Activated T-cell treated with anti-CD3 and anti-CD28 coated beads, Interleukin-2, amount 50 U/mL, for 4 hours (primary cell): ENCODE measurements around the gene VWA1. TPM values are rescaled to one million over a fixed set of nuclear protein-coding genes. Genes with fewer than 3 reads are reported as not detected.
"Not testable (repeated sequence)": the region's sequence is repeated elsewhere in the genome, so short reads cannot be mapped to it uniquely, and the experiment has no call there.

Experiments
- ATAC-seq, 2 donors: fragments of 200-7000 bp; cut with Tn5 transposase; one replicate each; pipeline ENCODE4 v1.10.0; 2021
- DNase-seq: peaks from one replicate; pipeline ENCODE4 v3.0.0-alpha.2; 2020
- H3K27me3 Mint-ChIP-seq: one replicate; pipeline ENCODE4 v1.8.0; 2021; ENCODE audit warnings: low read depth, mixed read lengths
- H3K36me3 Mint-ChIP-seq: one replicate; pipeline ENCODE4 v1.8.0; 2022; ENCODE audit warnings: mixed read lengths; ENCODE audit not compliant: insufficient read depth
- H3K4me1 Mint-ChIP-seq: one replicate; pipeline ENCODE4 v1.8.0; 2021; ENCODE audit warnings: low read depth, mixed read lengths
- H3K4me3 Mint-ChIP-seq: one replicate; pipeline ENCODE4 v1.8.0; 2021; ENCODE audit warnings: mild to moderate bottlenecking, moderate library complexity, mixed read lengths
- H3K9me3 Mint-ChIP-seq: one replicate; pipeline ENCODE4 v1.8.0; 2021; ENCODE audit warnings: mixed read lengths
- total RNA-seq, 3 donors: library from RNA; stranded (reverse); gene quantifications; one replicate each; pipeline ENCODE4 v1.2.1, GENCODE V29; 2021

Gene VWA1
- total RNA-seq, 3 donors from 2014 or later: 0.18 to 0.58 (median 0.19) TPM

GRCh38 chr1:1415751-1416150 lies 19.7 kb upstream of the VWA1 start:
- Mint-ChIP-seq H3K9me3 (no peaks in the 10 kb centered on the region), H3K4me3 (no peak overlapping the region), H3K4me1 (peaks cover 1% of the 10 kb centered on the region)

DNA sequence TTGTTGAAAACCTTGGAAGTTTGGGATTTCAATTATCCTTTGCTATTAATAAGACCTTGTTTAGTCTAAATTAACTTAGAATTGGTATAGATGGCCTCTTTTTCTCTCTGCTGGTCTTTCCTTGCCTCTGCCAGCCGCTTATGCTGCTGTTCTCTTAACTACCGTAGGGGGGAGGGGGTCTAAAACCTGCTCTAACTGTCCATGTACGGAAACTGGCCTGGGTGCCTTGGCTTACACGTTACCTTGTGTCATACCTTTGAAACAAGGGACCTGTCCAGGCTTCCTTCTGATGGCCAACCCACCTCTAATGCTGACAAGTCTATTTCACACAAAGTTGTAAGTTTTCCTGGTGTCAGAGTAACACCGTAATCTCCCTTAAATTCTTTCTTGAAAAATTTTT lies 18.1 kb upstream of the VWA1 start:
- H3K9me3 Mint-ChIP-seq, H3K36me3 Mint-ChIP-seq, H3K27me3 Mint-ChIP-seq, ATAC-seq, H3K4me1 Mint-ChIP-seq, H3K4me3 Mint-ChIP-seq, DNase-seq: not testable (repeated sequence)

More at GRCh38 chr1:1415751-1416150, 19.7 kb upstream of the VWA1 start:
- no peak for ATAC-seq
- Mint-ChIP-seq H3K27me3 (peaks cover 4% of the 10 kb centered on the region), H3K36me3 (no peaks in the 10 kb centered on the region)
- DNase-seq: no peak

DNA sequence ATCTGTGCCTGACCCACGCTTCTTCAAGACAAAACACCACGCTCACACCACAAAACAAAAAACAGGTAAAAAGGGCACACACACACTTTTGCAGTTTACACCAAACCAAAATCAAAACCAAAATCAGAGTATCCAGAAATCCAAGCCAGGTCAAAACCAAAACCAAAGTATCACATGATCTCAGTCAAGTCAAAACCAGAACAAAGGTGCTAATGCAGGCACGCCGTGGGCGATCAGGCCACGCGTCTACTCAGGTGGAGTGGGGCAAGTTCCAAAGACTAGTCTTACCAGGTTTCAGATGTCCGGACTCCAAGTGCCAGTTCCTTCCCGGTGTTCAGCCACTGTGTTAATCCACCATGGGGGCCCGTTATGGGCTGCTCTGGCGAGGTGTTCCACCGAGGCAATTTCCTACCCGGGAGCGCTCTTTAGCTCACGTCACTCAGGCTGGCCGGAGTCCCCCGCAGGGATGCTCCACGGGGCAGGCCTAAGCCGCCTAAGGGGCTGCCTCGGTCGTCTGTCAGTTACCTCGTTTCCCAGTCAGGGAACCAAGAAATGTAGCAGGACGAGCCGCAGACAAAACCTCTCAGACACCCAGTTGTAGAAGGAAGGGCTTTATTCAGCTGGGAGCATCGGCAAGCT lies 17.5 kb upstream of the VWA1 start:
- not testable (repeated sequence) for H3K9me3 Mint-ChIP-seq, H3K4me3 Mint-ChIP-seq, ATAC-seq, H3K36me3 Mint-ChIP-seq, H3K4me1 Mint-ChIP-seq, DNase-seq
- peaks cover 13% of the 10 kb centered on the region for H3K27me3 Mint-ChIP-seq

DNA sequence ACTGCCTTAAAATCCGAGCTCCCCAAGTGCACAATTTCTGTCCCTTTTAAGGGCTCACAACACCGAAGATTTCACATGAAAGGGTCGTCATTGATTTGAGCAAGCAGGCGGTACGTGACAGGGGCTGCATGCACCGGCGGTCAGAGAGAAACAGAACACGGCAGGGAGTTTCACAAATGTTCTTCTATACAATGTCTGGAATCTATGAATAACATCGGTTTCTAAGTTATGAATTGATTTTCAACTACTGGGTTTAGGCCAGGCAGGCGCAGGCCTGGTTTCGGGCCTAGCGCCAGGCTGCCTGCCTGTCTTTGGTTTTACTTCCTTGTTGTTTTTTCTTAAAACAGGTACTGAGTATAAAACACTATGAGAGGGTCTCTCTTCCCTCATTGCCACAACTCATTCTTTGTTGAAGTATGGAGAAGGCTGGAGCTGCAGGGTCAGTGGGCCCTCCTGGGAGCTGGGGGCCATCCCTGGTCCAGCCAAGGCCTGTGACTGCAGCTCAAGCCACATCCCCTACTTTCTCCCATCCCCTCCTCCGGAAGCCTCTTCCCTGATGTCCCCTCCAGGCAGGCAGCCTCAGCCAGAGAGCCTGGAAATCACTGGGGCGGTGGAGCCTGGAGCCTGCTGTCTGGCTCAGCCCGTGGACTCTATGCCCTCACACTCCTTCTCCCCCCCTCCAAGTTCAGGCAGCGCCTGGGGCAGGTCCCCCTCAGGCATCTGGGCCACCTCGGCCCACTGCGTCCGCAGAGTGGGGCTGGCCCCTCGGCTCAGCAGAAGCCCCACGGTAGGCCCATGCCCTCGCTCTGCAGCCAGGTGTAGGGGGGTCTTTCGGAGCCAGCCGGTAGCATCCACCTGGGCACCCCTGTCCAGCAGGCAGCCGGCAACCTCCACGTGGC lies 16.8 kb upstream of the VWA1 start:
- no peak overlapping the region for H3K4me3 Mint-ChIP-seq
- no peak for ATAC-seq
- no peaks in the 10 kb centered on the region for H3K9me3 Mint-ChIP-seq
- no peaks in the 10 kb centered on the region for H3K36me3 Mint-ChIP-seq
- peaks cover 16% of the 10 kb centered on the region for H3K27me3 Mint-ChIP-seq
- DNase-seq: no peak
- peaks cover 1% of the 10 kb centered on the region for H3K4me1 Mint-ChIP-seq

- H3K27me3 Mint-ChIP-seq: peaks cover 16% of the 10 kb centered on the region
- H3K36me3 Mint-ChIP-seq: no peaks in the 10 kb centered on the region
- no peaks in the 10 kb centered on the region for H3K9me3 Mint-ChIP-seq
- no peak for ATAC-seq
- DNase-seq: no peak
- H3K4me1 Mint-ChIP-seq: peaks cover 1% of the 10 kb centered on the region
- H3K4me3 Mint-ChIP-seq: no peak overlapping the region
These were observed 16.1 kb upstream of the VWA1 start for GRCh38 chr1:1419363-1419812.

DNA sequence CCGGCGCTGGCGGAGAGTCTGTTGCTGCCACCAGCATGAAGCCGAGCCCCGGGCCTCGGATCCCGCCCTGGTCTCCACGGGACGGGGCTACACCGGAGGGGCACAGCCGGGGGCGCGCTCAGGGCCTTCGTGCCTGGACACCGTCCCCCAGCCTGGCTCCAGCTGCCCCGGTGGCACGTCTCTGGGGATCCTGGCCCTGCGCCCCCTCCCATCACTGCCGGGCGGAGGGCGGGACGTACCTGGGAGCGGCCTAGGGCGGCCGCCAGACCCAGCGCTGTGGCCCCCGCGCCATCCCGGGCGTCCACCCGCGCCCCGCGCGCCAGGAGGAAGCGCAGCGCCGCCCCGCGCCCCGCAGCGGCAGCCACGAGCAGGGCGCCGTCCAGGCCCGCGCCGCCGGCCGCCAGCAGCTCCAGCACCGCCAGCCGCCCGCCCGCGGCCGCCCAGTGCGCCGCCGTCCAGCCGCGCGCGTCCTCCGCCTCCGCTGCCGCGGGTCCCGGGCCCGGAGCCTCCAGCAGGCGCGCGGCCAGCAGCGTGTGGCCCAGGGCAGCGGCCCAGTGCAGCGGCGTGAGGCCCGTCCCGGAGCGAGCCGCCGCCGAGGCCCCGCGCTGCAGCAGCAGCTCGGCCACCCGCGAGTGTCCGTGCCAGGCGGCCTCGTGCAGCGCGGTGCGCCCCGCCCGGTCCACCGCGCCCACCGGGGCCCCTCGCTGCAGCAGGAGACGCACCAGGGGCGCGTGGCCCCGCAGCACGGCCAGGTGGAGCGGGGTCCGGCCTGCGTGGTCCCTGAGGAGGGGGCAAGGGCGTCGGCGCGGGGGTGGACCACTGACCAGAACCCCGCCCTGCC lies 15.5 kb upstream of the VWA1 start:
- peaks cover 1% of the 10 kb centered on the region for H3K4me1 Mint-ChIP-seq
- ATAC-seq (peak; percentile 78 to 83), DNase-seq (no peak)
- no peaks in the 10 kb centered on the region for H3K36me3 Mint-ChIP-seq
- H3K4me3 Mint-ChIP-seq: no peak overlapping the region
- no peaks in the 10 kb centered on the region for H3K9me3 Mint-ChIP-seq
- peaks cover 20% of the 10 kb centered on the region for H3K27me3 Mint-ChIP-seq

DNA sequence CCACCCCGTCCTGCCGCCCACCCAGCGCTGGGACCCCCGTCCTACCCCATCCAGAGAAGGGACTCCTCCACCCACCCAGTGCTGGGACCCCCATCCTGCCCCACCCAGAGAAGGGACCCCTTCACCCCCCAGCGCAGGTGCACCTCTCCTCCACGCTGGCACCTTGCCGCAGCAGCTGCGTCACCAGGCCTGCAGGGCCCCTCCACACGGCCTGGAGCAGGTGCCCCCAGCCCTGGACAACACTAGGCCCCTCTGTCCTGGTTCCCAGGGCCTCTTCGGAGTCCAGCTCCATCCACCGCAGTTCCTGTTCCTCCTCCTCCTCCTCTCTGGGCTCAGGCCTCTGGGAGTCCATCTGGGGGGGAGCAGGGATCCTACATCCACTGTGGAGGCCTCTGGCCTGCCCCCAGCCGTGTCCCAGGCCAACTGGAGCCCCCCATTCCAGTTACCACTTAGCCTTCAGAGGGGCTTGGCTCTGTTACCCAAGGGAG lies 14.8 kb upstream of the VWA1 start:
- peaks cover 23% of the 10 kb centered on the region for H3K27me3 Mint-ChIP-seq
- ATAC-seq: no peak
- H3K9me3 Mint-ChIP-seq: no peaks in the 10 kb centered on the region
- DNase-seq: no peak
- H3K4me1 Mint-ChIP-seq: peaks cover 1% of the 10 kb centered on the region
- H3K4me3 Mint-ChIP-seq: no peak overlapping the region
- H3K36me3 Mint-ChIP-seq: no peaks in the 10 kb centered on the region

- H3K27me3 Mint-ChIP-seq: peaks cover 27% of the 10 kb centered on the region
These were observed 14.2 kb upstream of the VWA1 start, which contains the start of gene ANKRD65 for GRCh38 chr1:1421147-1421906. Gene ANKRD65 (minus strand): TSS chr1:1421276. CDS start chr1:1421005, 271 bp downstream.

DNA sequence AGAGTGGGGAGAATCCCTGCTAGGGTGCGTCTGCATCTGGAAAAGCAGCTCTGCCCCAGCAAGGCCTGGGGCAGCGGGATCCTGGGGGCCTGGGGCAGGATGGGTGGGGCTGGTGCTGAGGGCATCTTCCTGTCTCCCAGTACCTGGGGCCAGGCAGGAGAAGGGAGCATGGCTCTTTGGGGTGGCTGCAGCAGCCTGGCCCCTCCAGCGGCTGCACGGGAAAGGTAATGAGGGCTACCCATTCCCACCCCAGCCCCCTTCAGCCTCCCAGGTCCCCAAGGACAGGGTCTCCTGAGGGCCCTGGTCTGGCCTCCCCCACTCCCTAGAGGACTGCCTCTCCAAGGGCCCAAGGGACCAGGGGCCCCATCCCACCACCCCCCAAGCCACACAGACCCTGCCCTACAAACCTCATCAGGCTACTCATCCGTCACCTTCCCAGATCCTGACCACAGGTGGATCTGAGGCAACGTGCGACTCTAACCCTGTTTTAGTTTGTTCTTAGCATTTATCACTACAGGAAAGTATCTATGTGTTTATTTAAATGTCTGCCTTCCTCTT lies 13.5 kb upstream of the VWA1 start:
- Mint-ChIP-seq H3K9me3 (no peaks in the 10 kb centered on the region), H3K4me3 (no peak overlapping the region), H3K36me3 (no peaks in the 10 kb centered on the region), H3K4me1 (peaks cover 1% of the 10 kb centered on the region), H3K27me3 (peaks cover 29% of the 10 kb centered on the region)
- ATAC-seq: no peak
- DNase-seq: no peak

More at GRCh38 chr1:1421147-1421906, 14.2 kb upstream of the VWA1 start, which contains the start of gene ANKRD65:
- Mint-ChIP-seq H3K36me3 (no peaks in the 10 kb centered on the region), H3K9me3 (no peaks in the 10 kb centered on the region), H3K4me3 (no peak within 1 kb of the TSS), H3K4me1 (peaks cover 1% of the 10 kb centered on the region)
- DNase-seq (no peak), ATAC-seq (no peak)

GRCh38 chr1:1422465-1423244 lies 12.8 kb upstream of the VWA1 start:
- Mint-ChIP-seq H3K9me3 (no peaks in the 10 kb centered on the region), H3K4me1 (peaks cover 1% of the 10 kb centered on the region), H3K27me3 (peaks cover 29% of the 10 kb centered on the region), H3K4me3 (no peak overlapping the region), H3K36me3 (no peaks in the 10 kb centered on the region)
- ATAC-seq: peak in 1 of 2 donors; percentile 9
- DNase-seq: no peak

GRCh38 chr1:1423245-1423597 lies 12.3 kb upstream of the VWA1 start:
- ATAC-seq (no peak), DNase-seq (no peak)
- Mint-ChIP-seq H3K4me1 (no peaks in the 10 kb centered on the region), H3K9me3 (no peaks in the 10 kb centered on the region), H3K36me3 (no peaks in the 10 kb centered on the region), H3K27me3 (peaks cover 29% of the 10 kb centered on the region), H3K4me3 (no peak overlapping the region)

- Mint-ChIP-seq H3K27me3 (peaks cover 38% of the 10 kb centered on the region), H3K4me1 (peaks cover 2% of the 10 kb centered on the region), H3K36me3 (no peaks in the 10 kb centered on the region), H3K4me3 (no peak overlapping the region), H3K9me3 (no peaks in the 10 kb centered on the region)
- no peak for DNase-seq
- no peak for ATAC-seq
These were observed 10.8 kb upstream of the VWA1 start for GRCh38 chr1:1424707-1425106.

- no peaks in the 10 kb centered on the region for H3K9me3 Mint-ChIP-seq
- peaks cover 41% of the 10 kb centered on the region for H3K27me3 Mint-ChIP-seq
- H3K4me1 Mint-ChIP-seq: peaks cover 2% of the 10 kb centered on the region
- H3K4me3 Mint-ChIP-seq: no peak overlapping the region
- DNase-seq: no peak
- no peaks in the 10 kb centered on the region for H3K36me3 Mint-ChIP-seq
- ATAC-seq: no peak
These were observed 10.1 kb upstream of the VWA1 start for GRCh38 chr1:1425426-1425752.
